Testis (tissue), 3 donors: ENCODE measurements around the gene TYROBP. TPM values are rescaled to one million over a fixed set of nuclear protein-coding genes. Genes with fewer than 3 reads are reported as not detected.

Source experiments
- DNase-seq: peaks from one replicate; pipeline ENCODE4 v3.0.0-alpha.2; 2019
- H3K27ac ChIP-seq, 2 donors: fragments of 200-600 bp; sonication (generic); one replicate each; pipeline ENCODE4 v1.5.1; 2019
- H3K27me3 ChIP-seq: fragments of 200-600 bp; sonication (generic); one replicate; pipeline ENCODE4 v1.5.1; 2019
- H3K36me3 ChIP-seq: fragments of 200-600 bp; sonication (generic); one replicate; pipeline ENCODE4 v1.5.1; 2017; ENCODE audit warnings: low read depth; ENCODE audit errors: missing control alignments
- H3K4me1 ChIP-seq: fragments of 200-600 bp; sonication (generic); one replicate; pipeline ENCODE4 v1.5.1; 2019
- H3K4me3 ChIP-seq, 2 donors: fragments of 200-600 bp; sonication (generic); one replicate each; pipeline ENCODE4 v1.5.1; 2017 to 2019
- H3K9me3 ChIP-seq: fragments of 200-600 bp; sonication (generic); one replicate; pipeline ENCODE4 v1.5.1; 2017
- POLR2A ChIP-seq: fragments of 450-650 bp; IDR thresholded peaks from one replicate; pipeline ENCODE4 v1.6.1; 2017; ENCODE audit warnings: antibody characterized with exemption, mild to moderate bottlenecking, moderate library complexity
- WGBS, 2 donors: methylation state at CpG; one replicate each; pipeline ENCODE4 v1.1.5; 2018; 5-methylcytosine and 5-hydroxymethylcytosine counted together
- intact Hi-C: fragments of 100-400 bp; cut with DNase I; formaldehyde crosslinking; loops from one replicate; pipeline ENCODE4 v1.15.1; 2023; ENCODE audit warnings: low total_unique reads
- polyA plus RNA-seq: library from polyadenylated mRNA; stranded (reverse); fragments of 350-450 nt; fragmentation: Illumina TruSeq; extraction: RNeasy Lipid Tissue Mini Kit (QIAGEN cat#74804); gene quantifications from one replicate; pipeline ENCODE4 v1.2.3, GENCODE V29; 2014; ENCODE audit warnings: low read depth, low replicate concordance; ENCODE audit not compliant: insufficient read depth
- total RNA-seq, 2 donors: library from RNA; depleted of rRNA; stranded (reverse); fragments of >200 nt; gene quantifications; one replicate each; pipeline ENCODE4 v1.2.3, GENCODE V29; 2016
- TF ChIP-seq, protein P1 (sequence below), 3 experiments: fragments of 450-650 bp in 2 of 3; fragments of 200-600 bp in 1 of 3; sonication (generic) in 1 of 3; IDR thresholded peaks; one replicate each; pipeline ENCODE4 v1.5.1; 2016 to 2019; ENCODE audit warnings: antibody characterized with exemption in 3 of 3, mild to moderate bottlenecking in 2 of 3, moderate library complexity in 1 of 3

Gene TYROBP
- total and polyA plus RNA-seq, 3 donors from 2014 or later, result 2.9 to 77.5 (median 21.7) TPM

DNA sequence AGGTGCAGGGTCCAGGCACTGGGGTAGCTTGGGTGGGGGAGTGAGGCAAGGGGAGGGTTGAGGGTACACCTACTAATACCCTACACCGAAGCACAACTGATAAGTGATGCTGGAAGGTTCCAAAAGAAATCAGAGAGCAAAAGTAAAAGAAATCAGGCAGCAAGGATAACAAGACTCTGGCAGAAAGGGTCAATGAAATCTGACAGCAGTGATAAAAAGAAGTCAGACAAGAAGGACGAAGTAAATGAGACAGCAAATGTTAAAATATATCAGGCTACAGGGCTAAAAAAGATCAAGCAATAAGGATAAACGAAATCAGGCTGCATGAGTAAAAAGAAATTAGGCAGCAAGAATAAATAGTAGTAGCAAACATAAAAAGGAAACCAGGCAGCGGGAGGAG lies 32.7 kb upstream of the TYROBP start:
- Histone ChIP-seq H3K27ac (no peak overlapping the region), H3K9me3 (no peaks in the 10 kb centered on the region), H3K27me3 (no peaks in the 10 kb centered on the region), H3K36me3 (no peaks in the 10 kb centered on the region), H3K4me1 (peaks cover 14% of the 10 kb centered on the region), H3K4me3 (no peak overlapping the region)
- intact Hi-C loops, result no loop called here
- 78% methylated on average over 4 of the region's 4 CpGs for WGBS, 2 donors
- TF ChIP-seq, protein P1, sequence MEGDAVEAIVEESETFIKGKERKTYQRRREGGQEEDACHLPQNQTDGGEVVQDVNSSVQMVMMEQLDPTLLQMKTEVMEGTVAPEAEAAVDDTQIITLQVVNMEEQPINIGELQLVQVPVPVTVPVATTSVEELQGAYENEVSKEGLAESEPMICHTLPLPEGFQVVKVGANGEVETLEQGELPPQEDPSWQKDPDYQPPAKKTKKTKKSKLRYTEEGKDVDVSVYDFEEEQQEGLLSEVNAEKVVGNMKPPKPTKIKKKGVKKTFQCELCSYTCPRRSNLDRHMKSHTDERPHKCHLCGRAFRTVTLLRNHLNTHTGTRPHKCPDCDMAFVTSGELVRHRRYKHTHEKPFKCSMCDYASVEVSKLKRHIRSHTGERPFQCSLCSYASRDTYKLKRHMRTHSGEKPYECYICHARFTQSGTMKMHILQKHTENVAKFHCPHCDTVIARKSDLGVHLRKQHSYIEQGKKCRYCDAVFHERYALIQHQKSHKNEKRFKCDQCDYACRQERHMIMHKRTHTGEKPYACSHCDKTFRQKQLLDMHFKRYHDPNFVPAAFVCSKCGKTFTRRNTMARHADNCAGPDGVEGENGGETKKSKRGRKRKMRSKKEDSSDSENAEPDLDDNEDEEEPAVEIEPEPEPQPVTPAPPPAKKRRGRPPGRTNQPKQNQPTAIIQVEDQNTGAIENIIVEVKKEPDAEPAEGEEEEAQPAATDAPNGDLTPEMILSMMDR (IDR thresholded peaks at IDR 0.05), result no peak
- no peak for TF ChIP-seq POLR2A
- DNase-seq, result no peak

DNA sequence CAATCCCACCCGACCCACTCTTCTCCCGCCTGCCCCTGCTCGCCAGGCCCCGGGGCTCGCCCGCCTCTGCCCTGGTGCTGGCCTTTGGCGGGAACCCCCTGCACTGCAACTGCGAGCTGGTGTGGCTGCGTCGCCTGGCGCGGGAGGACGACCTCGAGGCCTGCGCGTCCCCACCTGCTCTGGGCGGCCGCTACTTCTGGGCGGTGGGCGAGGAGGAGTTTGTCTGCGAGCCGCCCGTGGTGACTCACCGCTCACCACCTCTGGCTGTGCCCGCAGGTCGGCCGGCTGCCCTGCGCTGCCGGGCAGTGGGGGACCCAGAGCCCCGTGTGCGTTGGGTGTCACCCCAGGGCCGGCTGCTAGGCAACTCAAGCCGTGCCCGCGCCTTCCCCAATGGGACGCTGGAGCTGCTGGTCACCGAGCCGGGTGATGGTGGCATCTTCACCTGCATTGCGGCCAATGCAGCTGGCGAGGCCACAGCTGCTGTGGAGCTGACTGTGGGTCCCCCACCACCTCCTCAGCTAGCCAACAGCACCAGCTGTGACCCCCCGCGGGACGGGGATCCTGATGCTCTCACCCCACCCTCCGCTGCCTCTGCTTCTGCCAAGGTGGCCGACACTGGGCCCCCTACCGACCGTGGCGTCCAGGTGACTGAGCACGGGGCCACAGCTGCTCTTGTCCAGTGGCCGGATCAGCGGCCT lies 32.1 kb upstream of the TYROBP start:
- Histone ChIP-seq H3K4me3 (no peak overlapping the region), H3K27ac (no peak overlapping the region), H3K4me1 (peaks cover 19% of the 10 kb centered on the region), H3K9me3 (no peaks in the 10 kb centered on the region), H3K27me3 (no peaks in the 10 kb centered on the region), H3K36me3 (no peaks in the 10 kb centered on the region)
- 89 to 93% methylated on average over 13 to 37 of the region's 51 CpGs for WGBS, 2 donors
- TF ChIP-seq, protein P1 (IDR thresholded peaks at IDR 0.05), result no peak
- TF ChIP-seq POLR2A, result no peak
- intact Hi-C loops, result no loop called here
- DNase-seq, result no peak

DNA sequence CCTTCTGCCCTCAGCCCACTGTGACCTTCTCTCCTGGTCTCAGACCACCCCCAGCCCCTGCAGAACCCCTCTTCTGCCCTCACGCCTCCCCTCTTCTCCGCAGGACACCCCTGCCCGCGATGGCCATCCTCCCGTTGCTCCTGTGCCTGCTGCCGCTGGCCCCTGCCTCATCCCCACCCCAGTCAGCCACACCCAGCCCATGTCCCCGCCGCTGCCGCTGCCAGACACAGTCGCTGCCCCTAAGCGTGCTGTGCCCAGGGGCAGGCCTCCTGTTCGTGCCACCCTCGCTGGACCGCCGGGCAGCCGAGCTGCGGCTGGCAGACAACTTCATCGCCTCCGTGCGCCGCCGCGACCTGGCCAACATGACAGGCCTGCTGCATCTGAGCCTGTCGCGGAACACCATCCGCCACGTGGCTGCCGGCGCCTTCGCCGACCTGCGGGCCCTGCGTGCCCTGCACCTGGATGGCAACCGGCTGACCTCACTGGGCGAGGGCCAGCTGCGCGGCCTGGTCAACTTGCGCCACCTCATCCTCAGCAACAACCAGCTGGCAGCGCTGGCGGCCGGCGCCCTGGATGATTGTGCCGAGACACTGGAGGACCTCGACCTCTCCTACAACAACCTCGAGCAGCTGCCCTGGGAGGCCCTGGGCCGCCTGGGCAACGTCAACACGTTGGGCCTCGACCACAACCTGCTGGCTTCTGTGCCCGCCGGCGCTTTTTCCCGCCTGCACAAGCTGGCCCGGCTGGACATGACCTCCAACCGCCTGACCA lies 31.4 kb upstream of the TYROBP start:
- Histone ChIP-seq H3K4me3 (no peak overlapping the region), H3K27me3 (no peaks in the 10 kb centered on the region), H3K36me3 (no peaks in the 10 kb centered on the region), H3K27ac (no peak overlapping the region), H3K9me3 (no peaks in the 10 kb centered on the region), H3K4me1 (peaks cover 19% of the 10 kb centered on the region)
- WGBS, 2 donors, result 93% methylated on average over 47 to 55 of the region's 55 CpGs
- TF ChIP-seq, protein P1 (IDR thresholded peaks at IDR 0.05), result no peak
- TF ChIP-seq POLR2A, result no peak
- intact Hi-C loops, result no loop called here
- no peak for DNase-seq

DNA sequence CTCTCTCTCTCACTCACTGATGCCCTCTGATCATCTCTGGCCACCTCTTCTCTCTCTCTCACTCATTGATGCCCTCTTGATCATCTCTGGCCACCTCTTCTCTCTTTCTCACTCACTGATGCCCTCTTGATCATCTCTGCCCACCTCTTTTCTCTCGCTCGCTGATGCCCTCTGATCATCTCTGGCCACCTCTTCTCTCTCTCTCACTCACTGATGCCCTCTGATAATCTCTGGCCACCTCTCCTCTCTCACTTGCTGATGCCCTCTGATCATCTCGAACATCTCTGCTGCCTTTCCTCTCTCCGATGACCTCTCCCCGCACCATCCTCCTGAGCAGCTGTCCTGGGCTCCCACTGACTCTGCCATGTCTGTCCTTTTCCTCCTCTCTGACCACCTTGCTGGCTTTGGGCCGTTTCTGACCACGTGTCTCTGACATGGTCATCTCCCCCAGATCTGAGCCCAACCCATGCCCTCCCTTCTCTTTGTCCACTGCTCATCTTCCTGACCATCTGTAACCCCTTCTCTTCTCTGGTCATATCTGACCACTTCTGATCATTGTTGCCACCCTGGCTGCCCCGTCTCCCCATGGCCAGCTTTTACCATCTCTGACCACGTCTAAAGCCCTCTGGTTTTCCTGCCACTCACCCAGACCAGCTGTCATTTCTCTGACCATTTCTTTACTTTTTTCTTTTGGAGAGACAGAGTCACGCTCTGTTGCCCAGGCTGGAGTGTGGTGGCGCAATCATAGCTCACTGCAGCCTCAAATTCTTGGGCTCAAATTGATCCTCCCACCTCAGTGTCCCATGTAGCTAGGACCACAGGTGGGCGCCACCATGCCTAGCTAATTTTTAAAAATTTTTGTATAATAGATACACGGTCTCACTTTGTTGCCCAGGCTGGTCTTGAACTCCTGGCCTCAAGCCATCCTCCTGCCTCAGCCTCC lies 30.5 kb upstream of the TYROBP start:
- DNase-seq, result no peak
- H3K27ac ChIP-seq, result no peak overlapping the region
- peaks cover 19% of the 10 kb centered on the region for H3K4me1 ChIP-seq
- intact Hi-C loops, result no loop called here
- 79 to 81% methylated on average over 13 of the region's 13 CpGs for whole genome bisulfite sequencing, 2 donors
- no peaks in the 10 kb centered on the region for H3K9me3 ChIP-seq
- TF ChIP-seq, protein P1 (IDR thresholded peaks at IDR 0.05), result no peak
- no peak for TF ChIP-seq POLR2A
- no peak overlapping the region for H3K4me3 ChIP-seq
- no peaks in the 10 kb centered on the region for H3K27me3 ChIP-seq
- H3K36me3 ChIP-seq, result no peaks in the 10 kb centered on the region
